SK-N-SH treated with all-trans-retinoic acid at 6 μM for 48 hours (cell line): ENCODE measurements around the gene RBFOX2.

Experiments used
- ATAC-seq: fragments of 200-7000 bp; cut with Tn5 transposase; 3 replicates; pipeline ENCODE4 v1.9.1; 2020; ENCODE audit warnings: mild to moderate bottlenecking, moderate library complexity
- ARNTL ChIP-seq: fragments of 450-650 bp; formaldehyde crosslinking; IDR thresholded peaks from 2 replicates; pipeline ENCODE4 v1.5.0; 2020; ENCODE audit warnings: low read depth, mild to moderate bottlenecking, moderate library complexity, borderline replicate concordance
- CSDC2 ChIP-seq: fragments of 250-450 bp; sonication (Bioruptor Pico); IDR thresholded peaks from 2 replicates; pipeline ENCODE4 v1.5.0; 2020; ENCODE audit warnings: mild to moderate bottlenecking, moderate library complexity
- ESRRG ChIP-seq: fragments of 250-450 bp; sonication (Bioruptor Pico); IDR thresholded peaks from 2 replicates; pipeline ENCODE4 v1.6.1; 2021; ENCODE audit warnings: mild to moderate bottlenecking
- GLIS3 ChIP-seq: fragments of 250-450 bp; sonication (Bioruptor Pico); IDR thresholded peaks from 2 replicates; pipeline ENCODE4 v1.5.0; 2020; ENCODE audit warnings: mild to moderate bottlenecking, moderate library complexity
- ISL1 ChIP-seq: fragments of 250-450 bp; sonication (Bioruptor Pico); IDR thresholded peaks from 2 replicates; pipeline ENCODE4 v2.1.2; 2022; ENCODE audit warnings: mild to moderate bottlenecking, moderate library complexity
- POU6F1 ChIP-seq: fragments of 250-450 bp; sonication (Bioruptor Pico); IDR thresholded peaks from 2 replicates; pipeline ENCODE4 v1.8.0; 2021; ENCODE audit warnings: low read depth, mild to moderate bottlenecking, moderate library complexity, borderline replicate concordance
- PPARA ChIP-seq: fragments of 250-450 bp; sonication (Bioruptor Pico); IDR thresholded peaks from 2 replicates; pipeline ENCODE4 v1.5.0; 2020; ENCODE audit warnings: mild to moderate bottlenecking, borderline replicate concordance
- RARB ChIP-seq: fragments of 250-450 bp; sonication (Bioruptor Pico); IDR thresholded peaks from 2 replicates; pipeline ENCODE4 v1.8.0; 2021; ENCODE audit warnings: mild to moderate bottlenecking, moderate library complexity
- SNAI2 ChIP-seq: fragments of 250-450 bp; sonication (Bioruptor Pico); IDR thresholded peaks from 2 replicates; pipeline ENCODE4 v1.5.0; 2020; ENCODE audit warnings: mild to moderate bottlenecking, moderate library complexity
- TOX ChIP-seq: fragments of 250-450 bp; sonication (Bioruptor Pico); IDR thresholded peaks from 2 replicates; pipeline ENCODE4 v1.8.0; 2021; ENCODE audit warnings: mild to moderate bottlenecking, moderate library complexity, borderline replicate concordance
- ZC3H10 ChIP-seq: fragments of 250-450 bp; sonication (Bioruptor Pico); IDR thresholded peaks from 2 replicates; pipeline ENCODE4 v1.5.1; 2021; ENCODE audit warnings: mild to moderate bottlenecking, moderate library complexity
- ZFP3 ChIP-seq: fragments of 250-450 bp; sonication (Bioruptor Pico); IDR thresholded peaks from 2 replicates; pipeline ENCODE4 v1.5.0; 2020; ENCODE audit warnings: mild to moderate bottlenecking, moderate library complexity
- ZFP30 ChIP-seq: fragments of 450-650 bp; formaldehyde crosslinking; IDR thresholded peaks from 2 replicates; pipeline ENCODE4 v1.5.0; 2022; ENCODE audit warnings: mild to moderate bottlenecking, moderate library complexity
- ZNF70 ChIP-seq: fragments of 450-650 bp; formaldehyde crosslinking; IDR thresholded peaks from 2 replicates; pipeline ENCODE4 v1.5.0; 2020; ENCODE audit warnings: mild to moderate bottlenecking, moderate library complexity
- ZNF8 ChIP-seq: fragments of 450-650 bp; formaldehyde crosslinking; IDR thresholded peaks from 2 replicates; pipeline ENCODE4 v1.5.0; 2020; ENCODE audit warnings: mild to moderate bottlenecking, moderate library complexity
- TF ChIP-seq, protein P1 (sequence below): fragments of 250-450 bp; sonication (Bioruptor Pico); IDR thresholded peaks from 2 replicates; pipeline ENCODE4 v1.5.1; 2020; ENCODE audit warnings: low read depth, mild to moderate bottlenecking, moderate library complexity
- TF ChIP-seq, protein P2 (sequence below): fragments of 250-450 bp; sonication (Bioruptor Pico); IDR thresholded peaks from 2 replicates; pipeline ENCODE4 v1.8.0; 2020; ENCODE audit warnings: mild to moderate bottlenecking, moderate library complexity, borderline replicate concordance
- TF ChIP-seq, protein P3 (sequence below): fragments of 250-450 bp; sonication (Bioruptor Pico); IDR thresholded peaks from 2 replicates; pipeline ENCODE4 v1.5.1; 2021; ENCODE audit warnings: mild to moderate bottlenecking, moderate library complexity

Gene RBFOX2

DNA sequence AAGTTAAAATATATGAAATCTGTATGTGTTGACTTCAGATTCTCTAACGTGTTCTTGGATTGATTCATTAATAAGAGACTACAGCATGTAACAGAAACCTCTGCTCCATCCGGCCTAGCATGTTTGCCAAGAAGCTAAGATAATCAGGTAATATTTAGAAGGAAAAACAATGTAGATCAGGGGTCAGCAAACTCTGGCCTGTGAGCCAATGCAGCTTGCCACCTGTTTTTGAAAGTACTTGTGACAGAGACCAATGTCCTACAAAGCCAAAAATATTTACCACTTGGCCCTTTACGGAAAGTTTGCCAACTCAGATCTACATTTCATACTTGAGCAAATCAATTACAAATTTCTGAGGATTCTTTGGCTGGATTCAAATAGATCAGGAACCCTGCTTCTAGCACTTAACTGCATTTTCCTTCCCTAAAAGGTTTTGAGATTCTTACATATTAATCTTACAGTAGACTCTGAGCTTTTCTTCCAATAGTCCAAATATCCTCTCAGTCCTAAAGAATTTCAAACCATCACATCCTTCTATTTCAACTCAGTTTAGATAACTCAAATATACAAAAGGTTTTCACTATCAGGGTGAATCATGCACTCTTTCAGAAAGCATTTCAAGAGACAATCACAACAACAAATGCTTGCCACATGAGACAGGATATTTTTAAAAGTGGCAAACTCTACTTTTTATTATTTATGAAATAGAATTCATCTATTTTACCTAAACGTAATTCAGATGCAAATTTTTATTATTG is 281.5 kb downstream of the RBFOX2 start:
- no peak for TF ChIP-seq ZFP30 (CRISPR knock-in tag)
- no peak for TF ChIP-seq ARNTL (CRISPR knock-in tag)
- no peak for TF ChIP-seq TOX (CRISPR knock-in tag)
- TF ChIP-seq ISL1 (CRISPR knock-in tag), result peak; percentile 27; the same call in 1 of the 2 replicates
- no peak for TF ChIP-seq ESRRG (CRISPR knock-in tag)
- no peak for ATAC-seq

- TF ChIP-seq RARB (CRISPR knock-in tag), result no peak
- no peak for TF ChIP-seq CSDC2 (CRISPR knock-in tag)
- TF ChIP-seq ESRRG (CRISPR knock-in tag), result no peak
- TF ChIP-seq ZC3H10 (CRISPR knock-in tag), result no peak
- TF ChIP-seq, protein P1, sequence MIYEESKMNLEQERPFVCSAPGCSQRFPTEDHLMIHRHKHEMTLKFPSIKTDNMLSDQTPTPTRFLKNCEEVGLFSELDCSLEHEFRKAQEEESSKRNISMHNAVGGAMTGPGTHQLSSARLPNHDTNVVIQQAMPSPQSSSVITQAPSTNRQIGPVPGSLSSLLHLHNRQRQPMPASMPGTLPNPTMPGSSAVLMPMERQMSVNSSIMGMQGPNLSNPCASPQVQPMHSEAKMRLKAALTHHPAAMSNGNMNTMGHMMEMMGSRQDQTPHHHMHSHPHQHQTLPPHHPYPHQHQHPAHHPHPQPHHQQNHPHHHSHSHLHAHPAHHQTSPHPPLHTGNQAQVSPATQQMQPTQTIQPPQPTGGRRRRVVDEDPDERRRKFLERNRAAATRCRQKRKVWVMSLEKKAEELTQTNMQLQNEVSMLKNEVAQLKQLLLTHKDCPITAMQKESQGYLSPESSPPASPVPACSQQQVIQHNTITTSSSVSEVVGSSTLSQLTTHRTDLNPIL, result no peak
- TF ChIP-seq, protein P2, sequence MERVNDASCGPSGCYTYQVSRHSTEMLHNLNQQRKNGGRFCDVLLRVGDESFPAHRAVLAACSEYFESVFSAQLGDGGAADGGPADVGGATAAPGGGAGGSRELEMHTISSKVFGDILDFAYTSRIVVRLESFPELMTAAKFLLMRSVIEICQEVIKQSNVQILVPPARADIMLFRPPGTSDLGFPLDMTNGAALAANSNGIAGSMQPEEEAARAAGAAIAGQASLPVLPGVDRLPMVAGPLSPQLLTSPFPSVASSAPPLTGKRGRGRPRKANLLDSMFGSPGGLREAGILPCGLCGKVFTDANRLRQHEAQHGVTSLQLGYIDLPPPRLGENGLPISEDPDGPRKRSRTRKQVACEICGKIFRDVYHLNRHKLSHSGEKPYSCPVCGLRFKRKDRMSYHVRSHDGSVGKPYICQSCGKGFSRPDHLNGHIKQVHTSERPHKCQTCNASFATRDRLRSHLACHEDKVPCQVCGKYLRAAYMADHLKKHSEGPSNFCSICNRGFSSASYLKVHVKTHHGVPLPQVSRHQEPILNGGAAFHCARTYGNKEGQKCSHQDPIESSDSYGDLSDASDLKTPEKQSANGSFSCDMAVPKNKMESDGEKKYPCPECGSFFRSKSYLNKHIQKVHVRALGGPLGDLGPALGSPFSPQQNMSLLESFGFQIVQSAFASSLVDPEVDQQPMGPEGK (CRISPR knock-in tag), result no peak
- TF ChIP-seq TOX (CRISPR knock-in tag), result no peak
- no peak for TF ChIP-seq ARNTL (CRISPR knock-in tag)
- no peak for TF ChIP-seq POU6F1 (CRISPR knock-in tag)
- no peak for ATAC-seq
These were observed 282.4 kb downstream of the RBFOX2 start for GRCh38 chr22:35746248-35746647.

DNA sequence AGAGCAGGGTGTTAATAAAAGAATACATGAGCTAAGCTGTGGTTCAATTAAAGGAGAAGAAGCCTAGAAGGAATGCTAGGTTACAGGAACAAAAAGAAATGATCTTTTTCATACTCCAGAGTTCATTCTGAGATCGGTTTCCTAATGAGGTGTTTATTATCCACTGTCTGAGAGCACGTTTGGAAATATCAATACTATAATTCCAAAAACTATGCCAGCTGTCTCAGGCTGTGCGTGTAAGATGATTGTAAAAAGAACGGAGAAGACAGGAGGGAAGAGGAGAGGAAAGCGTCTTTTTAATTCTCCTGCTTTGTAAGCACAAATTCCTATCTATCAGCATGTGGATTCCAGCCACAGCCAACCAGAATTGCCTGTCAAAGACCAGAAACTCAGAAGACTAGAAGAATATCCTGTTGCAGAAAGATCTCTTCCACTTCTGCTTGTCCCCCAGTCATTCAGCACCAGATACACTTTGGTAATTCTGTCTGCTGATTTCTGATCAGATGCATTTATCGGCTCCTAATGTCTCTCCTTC is 285.2 kb downstream of the RBFOX2 start:
- ATAC-seq, result no peak; the same call in 2 of the 3 replicates

More for the DNA sequence above, 285.2 kb downstream of the RBFOX2 start:
- TF ChIP-seq ZNF70 (CRISPR knock-in tag) (no peak), TOX (CRISPR knock-in tag) (no peak), PPARA (CRISPR knock-in tag) (no peak), RARB (CRISPR knock-in tag) (no peak), ZFP3 (CRISPR knock-in tag) (no peak), ZC3H10 (CRISPR knock-in tag) (no peak), POU6F1 (CRISPR knock-in tag) (no peak), ARNTL (CRISPR knock-in tag) (no peak), ZNF8 (CRISPR knock-in tag) (no peak), ESRRG (CRISPR knock-in tag) (no peak), ISL1 (CRISPR knock-in tag) (no peak), GLIS3 (CRISPR knock-in tag) (no peak), SNAI2 (no peak)
- TF ChIP-seq, protein P2 (CRISPR knock-in tag), result no peak
- TF ChIP-seq, protein P1, result no peak
- TF ChIP-seq, protein P3, sequence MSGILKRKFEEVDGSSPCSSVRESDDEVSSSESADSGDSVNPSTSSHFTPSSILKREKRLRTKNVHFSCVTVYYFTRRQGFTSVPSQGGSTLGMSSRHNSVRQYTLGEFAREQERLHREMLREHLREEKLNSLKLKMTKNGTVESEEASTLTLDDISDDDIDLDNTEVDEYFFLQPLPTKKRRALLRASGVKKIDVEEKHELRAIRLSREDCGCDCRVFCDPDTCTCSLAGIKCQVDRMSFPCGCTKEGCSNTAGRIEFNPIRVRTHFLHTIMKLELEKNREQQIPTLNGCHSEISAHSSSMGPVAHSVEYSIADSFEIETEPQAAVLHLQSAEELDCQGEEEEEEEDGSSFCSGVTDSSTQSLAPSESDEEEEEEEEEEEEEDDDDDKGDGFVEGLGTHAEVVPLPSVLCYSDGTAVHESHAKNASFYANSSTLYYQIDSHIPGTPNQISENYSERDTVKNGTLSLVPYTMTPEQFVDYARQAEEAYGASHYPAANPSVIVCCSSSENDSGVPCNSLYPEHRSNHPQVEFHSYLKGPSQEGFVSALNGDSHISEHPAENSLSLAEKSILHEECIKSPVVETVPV (CRISPR knock-in tag), result no peak
- TF ChIP-seq, all 23 proteins: peak for 0
